ENCODE data around the gene VPS8.

DNA sequence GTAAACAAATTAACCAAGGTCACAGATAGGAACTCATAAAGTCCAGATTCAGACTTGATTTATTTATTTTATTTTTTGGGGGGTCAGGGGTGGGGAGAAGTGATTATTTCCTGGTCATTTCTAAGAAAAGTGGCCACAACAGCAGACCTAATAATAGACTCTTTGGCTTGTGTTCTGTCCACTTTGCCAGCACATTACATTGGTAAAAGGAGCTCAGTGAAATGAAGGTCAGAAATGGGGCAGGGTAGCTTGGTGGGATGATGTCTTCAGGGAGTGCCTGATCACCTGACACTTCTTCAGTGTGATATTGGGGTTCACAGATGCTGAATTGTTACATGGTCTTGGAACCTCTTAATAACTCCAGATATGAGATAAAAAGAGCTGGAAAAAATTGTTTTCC, 10.1 kb downstream of the VPS8 start:
- TF ChIP-seq, protein P1, sequence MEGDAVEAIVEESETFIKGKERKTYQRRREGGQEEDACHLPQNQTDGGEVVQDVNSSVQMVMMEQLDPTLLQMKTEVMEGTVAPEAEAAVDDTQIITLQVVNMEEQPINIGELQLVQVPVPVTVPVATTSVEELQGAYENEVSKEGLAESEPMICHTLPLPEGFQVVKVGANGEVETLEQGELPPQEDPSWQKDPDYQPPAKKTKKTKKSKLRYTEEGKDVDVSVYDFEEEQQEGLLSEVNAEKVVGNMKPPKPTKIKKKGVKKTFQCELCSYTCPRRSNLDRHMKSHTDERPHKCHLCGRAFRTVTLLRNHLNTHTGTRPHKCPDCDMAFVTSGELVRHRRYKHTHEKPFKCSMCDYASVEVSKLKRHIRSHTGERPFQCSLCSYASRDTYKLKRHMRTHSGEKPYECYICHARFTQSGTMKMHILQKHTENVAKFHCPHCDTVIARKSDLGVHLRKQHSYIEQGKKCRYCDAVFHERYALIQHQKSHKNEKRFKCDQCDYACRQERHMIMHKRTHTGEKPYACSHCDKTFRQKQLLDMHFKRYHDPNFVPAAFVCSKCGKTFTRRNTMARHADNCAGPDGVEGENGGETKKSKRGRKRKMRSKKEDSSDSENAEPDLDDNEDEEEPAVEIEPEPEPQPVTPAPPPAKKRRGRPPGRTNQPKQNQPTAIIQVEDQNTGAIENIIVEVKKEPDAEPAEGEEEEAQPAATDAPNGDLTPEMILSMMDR (IDR thresholded peaks at IDR 0.05): no peak
- TF ChIP-seq POLR2A (IDR thresholded peaks at IDR 0.05): no peak

All from body of pancreas (tissue), 4 donors.